GM23248 (cell line): Measurements from ENCODE around the gene PON1. TPM values are rescaled to one million over a fixed set of nuclear protein-coding genes. Genes with fewer than 3 reads are reported as not detected.

ENCODE experiments used
- DNase-seq: peaks from one replicate; pipeline ENCODE4 v3.0.0-alpha.2; 2015
- H2AFZ ChIP-seq: fragments of 200-600 bp; sonication (generic); 2 replicates; pipeline ENCODE4 v1.6.1; 2016; ENCODE audit warnings: antibody characterized with exemption
- H3F3A ChIP-seq: fragments of 200-600 bp; sonication (generic); 2 replicates; pipeline ENCODE4 v1.6.1; 2016; ENCODE audit warnings: mild to moderate bottlenecking, antibody characterized with exemption, mixed run types; ENCODE audit not compliant: insufficient read depth
- H3K27ac ChIP-seq: fragments of 200-600 bp; sonication (generic); 2 replicates; pipeline ENCODE4 v1.5.1; 2016; ENCODE audit warnings: mild to moderate bottlenecking
- H3K27me3 ChIP-seq: fragments of 200-600 bp; sonication (generic); replicated peaks from 2 replicates; pipeline ENCODE4 v1.6.1; 2016; ENCODE audit warnings: mild to moderate bottlenecking; ENCODE audit not compliant: insufficient read depth
- H3K36me3 ChIP-seq: fragments of 200-600 bp; sonication (generic); 2 replicates; pipeline ENCODE4 v1.6.1; 2016; ENCODE audit warnings: low read depth, mild to moderate bottlenecking
- H3K4me1 ChIP-seq: fragments of 200-600 bp; sonication (generic); 2 replicates; pipeline ENCODE4 v1.6.1; 2016; ENCODE audit warnings: mild to moderate bottlenecking; ENCODE audit not compliant: insufficient read depth
- H3K4me2 ChIP-seq: fragments of 200-600 bp; sonication (generic); one replicate; pipeline ENCODE4 v1.6.1; 2016; ENCODE audit warnings: mild to moderate bottlenecking; ENCODE audit not compliant: unreplicated experiment
- H3K4me3 ChIP-seq: fragments of 200-600 bp; sonication (generic); 2 replicates; pipeline ENCODE4 v1.5.1; 2016; ENCODE audit warnings: mild to moderate bottlenecking
- H3K79me2 ChIP-seq: fragments of 200-600 bp; sonication (generic); 2 replicates; pipeline ENCODE4 v1.6.1; 2016; ENCODE audit warnings: mild to moderate bottlenecking; ENCODE audit not compliant: insufficient read depth
- H3K9ac ChIP-seq: fragments of 200-600 bp; sonication (generic); 2 replicates; pipeline ENCODE4 v1.6.1; 2016; ENCODE audit warnings: mild to moderate bottlenecking
- H3K9me2 ChIP-seq: fragments of 200-600 bp; sonication (generic); 2 replicates; pipeline ENCODE4 v1.6.1; 2016; ENCODE audit warnings: mixed run types, mild to moderate bottlenecking, moderate library complexity; ENCODE audit not compliant: insufficient read depth
- H3K9me3 ChIP-seq: fragments of 200-600 bp; sonication (generic); one replicate; pipeline ENCODE4 v1.6.1; 2017; ENCODE audit warnings: low read depth
- H4K20me1 ChIP-seq: fragments of 200-600 bp; sonication (generic); 2 replicates; pipeline ENCODE4 v1.6.0; 2016; ENCODE audit not compliant: insufficient read depth
- EZH2 ChIP-seq: fragments of 200-600 bp; sonication (generic); IDR thresholded peaks from 2 replicates; pipeline ENCODE4 v1.6.1; 2018; ENCODE audit warnings: antibody characterized with exemption, mild to moderate bottlenecking; ENCODE audit not compliant: insufficient read depth, poor library complexity, severe bottlenecking
- EZH2phosphoT487 ChIP-seq: fragments of 200-600 bp; sonication (generic); IDR thresholded peaks from 2 replicates; pipeline ENCODE4 v1.6.1; 2018; ENCODE audit warnings: antibody characterized with exemption, moderate library complexity, mild to moderate bottlenecking, low read depth; ENCODE audit not compliant: insufficient read depth
- WGBS, 2 experiments: methylation state at CpG; one replicate each; pipeline ENCODE4 v1.1.6; 2015 to 2017; ENCODE audit warnings: low lambda C conversion rate in 2 of 2, low coverage in 1 of 2; ENCODE audit errors: missing lambda C conversion rate in 2 of 2; 5-methylcytosine and 5-hydroxymethylcytosine counted together
- in situ Hi-C: fragments of 300-500 bp; cut with MboI; formaldehyde crosslinking; loops from 2 replicates; pipeline ENCODE4 v1.15.0; 2020
- polyA plus RNA-seq: library from polyadenylated mRNA; unstranded; fragments of >200 nt; fragmentation: Nextera tagmentation; extraction: Ambion mirVana; gene quantifications from 2 replicates; pipeline ENCODE4 v1.2.1, GENCODE V29; 2016
- total RNA-seq: library from RNA; depleted of rRNA; stranded (reverse); fragments of >200 nt; shearing (Covaris generic); gene quantifications from 2 replicates; pipeline ENCODE4 v1.2.3, GENCODE V29; 2014

Gene PON1
- total and polyA plus RNA-seq, 2 experiments from 2014 or later = not detected

DNA sequence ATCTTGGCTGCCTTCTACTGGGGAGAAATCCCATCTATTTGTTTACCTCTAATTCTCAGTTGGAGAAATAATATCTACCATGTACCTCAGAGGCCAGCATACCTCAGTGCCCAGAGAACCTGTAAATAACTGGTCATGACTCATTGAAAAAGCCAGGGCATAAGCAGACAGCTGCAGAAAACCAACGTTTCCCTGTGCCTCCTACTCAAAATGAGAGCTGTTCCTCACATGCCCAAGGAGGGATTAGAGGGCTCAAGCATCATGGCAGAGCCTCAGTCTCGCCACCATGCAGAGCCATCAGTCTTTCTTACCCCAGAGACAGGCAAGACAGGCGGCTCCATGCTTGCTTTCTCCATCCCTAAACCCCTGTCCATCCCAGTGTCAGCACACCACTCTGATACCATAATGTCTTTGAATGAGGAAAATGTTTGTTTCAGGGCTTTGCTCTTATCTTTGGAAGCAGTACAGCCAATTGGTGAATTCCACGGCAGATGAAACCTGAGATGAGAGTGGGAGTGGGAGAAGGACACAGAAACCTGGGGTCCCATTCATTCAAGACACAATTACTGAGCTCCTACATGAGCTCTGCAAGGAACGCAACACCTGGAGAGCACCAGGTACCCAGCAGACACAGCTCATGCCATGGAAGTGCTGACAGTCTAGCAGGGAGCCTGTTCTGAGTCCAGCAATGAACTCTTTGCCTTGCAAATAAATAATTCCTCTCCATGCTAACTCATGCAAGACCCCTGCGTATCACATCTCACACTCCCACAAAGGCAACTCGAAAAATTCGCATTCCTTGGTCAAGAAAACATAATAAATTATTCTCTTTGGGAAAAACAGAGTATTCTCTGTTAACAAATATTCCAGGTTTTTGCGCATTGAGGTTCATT is 21.1 kb downstream of the PON1 start:
- H2AFZ ChIP-seq = no peak overlapping the region
- 39 to 41% methylated on average over 9 of the region's 9 CpGs for WGBS, 2 experiments
- H3K9ac ChIP-seq = no peak overlapping the region
- H3K27me3 ChIP-seq = peaks cover 10% of the 10 kb centered on the region; the same call in 1 of the 2 replicates
- no peaks in the 10 kb centered on the region for H3F3A ChIP-seq
- H3K4me1 ChIP-seq = no peaks in the 10 kb centered on the region
- TF ChIP-seq EZH2phosphoT487 = no peak
- no peak for TF ChIP-seq EZH2
- in situ Hi-C loops = no loop called here
- no peak overlapping the region for H3K27ac ChIP-seq
- H3K4me2 ChIP-seq = no peak overlapping the region
- DNase-seq = no peak
- H3K9me2 ChIP-seq = no peaks in the 10 kb centered on the region
- no peaks in the 10 kb centered on the region for H3K9me3 ChIP-seq
- H3K36me3 ChIP-seq = no peaks in the 10 kb centered on the region
- H3K79me2 ChIP-seq = no peaks in the 10 kb centered on the region
- no peaks in the 10 kb centered on the region for H4K20me1 ChIP-seq
- no peak overlapping the region for H3K4me3 ChIP-seq

DNA sequence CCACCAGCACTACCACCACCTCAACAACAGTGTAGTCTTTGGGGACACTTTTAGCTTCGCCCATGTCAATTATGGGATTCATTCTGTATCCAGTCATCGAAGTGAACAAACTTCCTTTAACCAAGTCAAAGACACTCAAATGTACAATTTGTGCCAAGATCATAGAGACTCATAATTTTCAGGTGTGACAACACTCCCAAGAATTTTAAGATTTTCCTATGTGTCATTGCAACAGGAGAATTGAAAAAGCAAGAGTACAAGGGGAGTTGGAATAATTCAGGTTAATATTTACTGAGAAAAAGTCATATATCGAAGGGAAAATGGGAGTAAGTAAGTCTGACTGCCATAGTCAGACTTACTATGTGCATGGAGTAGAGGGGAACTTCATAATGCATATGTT is 26.2 kb downstream of the PON1 start:
- Histone ChIP-seq H3K4me3 (no peak overlapping the region), H3F3A (no peaks in the 10 kb centered on the region), H3K9me2 (no peaks in the 10 kb centered on the region), H3K36me3 (no peaks in the 10 kb centered on the region), H2AFZ (no peak overlapping the region), H3K27ac (no peak overlapping the region), H3K27me3 (peaks cover 7% of the 10 kb centered on the region; the same call in 1 of the 2 replicates), H3K9ac (no peak overlapping the region), H4K20me1 (no peaks in the 10 kb centered on the region), H3K9me3 (no peaks in the 10 kb centered on the region), H3K4me1 (no peaks in the 10 kb centered on the region), H3K4me2 (no peak overlapping the region), H3K79me2 (no peaks in the 10 kb centered on the region)
- DNase-seq = no peak
- 74 to 76% methylated on average over 3 of the region's 3 CpGs for WGBS, 2 experiments
- in situ Hi-C loops = no loop called here
- no peak for TF ChIP-seq EZH2
- no peak for TF ChIP-seq EZH2phosphoT487

DNA sequence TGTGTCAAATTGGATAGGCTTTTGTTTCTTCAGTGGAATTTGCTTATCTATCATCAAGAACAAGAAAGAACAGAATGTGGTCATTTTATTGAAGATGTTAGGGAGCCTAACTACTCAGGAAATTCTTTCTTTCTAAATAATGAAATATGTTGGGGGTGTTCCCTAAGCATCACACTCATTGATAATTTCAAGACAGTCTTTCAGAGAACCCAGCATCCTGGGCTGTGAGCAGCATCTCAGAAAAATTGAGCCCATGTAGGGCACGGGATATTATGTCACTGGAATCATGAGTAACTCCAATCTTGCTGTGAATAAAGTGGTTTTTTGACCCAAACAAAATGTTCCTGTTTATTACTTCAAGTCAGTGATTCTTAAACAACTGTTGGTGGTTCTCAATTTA is 27.3 kb downstream of the PON1 start:
- 14 to 18% methylated on average over 1 of the region's 1 CpG for WGBS, 2 experiments
- H3K4me3 ChIP-seq = no peak overlapping the region
- H4K20me1 ChIP-seq = no peaks in the 10 kb centered on the region
- H3K4me2 ChIP-seq = no peak overlapping the region
- no peaks in the 10 kb centered on the region for H3K9me3 ChIP-seq
- H3K9me2 ChIP-seq = no peaks in the 10 kb centered on the region
- no peaks in the 10 kb centered on the region for H3K4me1 ChIP-seq
- no peaks in the 10 kb centered on the region for H3K79me2 ChIP-seq
- no peak overlapping the region for H3K27ac ChIP-seq
- H3K9ac ChIP-seq = no peak overlapping the region
- DNase-seq = no peak
- no peak overlapping the region for H2AFZ ChIP-seq
- H3K27me3 ChIP-seq = peaks cover 7% of the 10 kb centered on the region; the same call in 1 of the 2 replicates
- H3K36me3 ChIP-seq = no peaks in the 10 kb centered on the region
- no peaks in the 10 kb centered on the region for H3F3A ChIP-seq
- TF ChIP-seq EZH2phosphoT487 = no peak
- TF ChIP-seq EZH2 = no peak
- in situ Hi-C loops = no loop called here

DNA sequence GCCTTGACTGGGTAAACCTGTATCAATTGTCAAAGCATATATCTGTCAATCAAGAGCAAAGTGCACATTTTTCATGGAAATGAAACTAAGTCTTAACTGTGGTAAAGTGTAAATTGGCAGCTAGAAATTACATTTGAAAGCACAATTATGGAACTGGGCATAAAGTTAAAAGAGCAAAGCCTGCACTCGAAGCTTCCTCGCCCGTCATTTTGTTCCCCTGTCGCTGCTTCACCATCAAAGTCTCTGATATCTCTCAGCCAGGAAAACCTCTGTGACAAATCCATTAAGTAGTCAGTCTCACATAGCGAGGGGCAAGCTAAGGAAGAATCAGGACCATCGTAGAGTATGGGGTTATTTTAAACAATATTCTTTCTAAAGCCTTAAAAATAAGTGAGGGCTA is 27.9 kb downstream of the PON1 start:
- Histone ChIP-seq H3K79me2 (no peaks in the 10 kb centered on the region), H2AFZ (no peak overlapping the region), H3K9ac (no peak overlapping the region), H3K4me2 (no peak overlapping the region), H3K4me3 (no peak overlapping the region), H3K36me3 (no peaks in the 10 kb centered on the region), H4K20me1 (no peaks in the 10 kb centered on the region), H3F3A (no peaks in the 10 kb centered on the region), H3K27ac (no peak overlapping the region), H3K27me3 (peaks cover 7% of the 10 kb centered on the region; the same call in 1 of the 2 replicates), H3K9me3 (no peaks in the 10 kb centered on the region), H3K9me2 (no peaks in the 10 kb centered on the region), H3K4me1 (no peaks in the 10 kb centered on the region)
- TF ChIP-seq EZH2phosphoT487 (no peak), EZH2 (no peak)
- WGBS, 2 experiments = 70 to 76% methylated on average over 6 of the region's 6 CpGs
- in situ Hi-C loops = no loop called here
- DNase-seq = no peak
